ENCODE results near the gene PACRG. TPM values are rescaled to one million over a fixed set of nuclear protein-coding genes. Genes with fewer than 3 reads are reported as not detected.

The PACRG gene
- total RNA-seq, 1 experiment from 2014 or later, result 0.26 TPM

DNA sequence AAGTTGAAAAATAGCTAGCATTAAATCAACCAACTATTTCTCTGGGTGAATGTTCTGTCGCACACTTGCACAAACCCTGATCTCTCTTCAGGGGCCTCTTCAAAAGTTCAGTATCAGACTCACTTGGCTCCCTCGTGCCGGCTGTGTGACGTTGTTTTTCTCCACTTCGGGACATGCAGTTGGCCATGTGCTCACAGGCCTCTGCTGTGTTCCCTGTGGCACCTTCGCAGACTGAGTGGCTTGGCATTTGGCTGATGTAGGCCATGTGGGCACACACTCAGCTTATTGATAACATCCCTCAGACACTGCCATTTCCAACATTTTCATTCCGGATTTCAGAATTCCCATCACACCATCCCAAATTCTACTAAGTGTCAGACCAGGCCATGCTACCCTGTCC lies 49.3 kb downstream of the PACRG start:
- Histone ChIP-seq H2BK5ac (ENCODE audit: insufficient read length, low read length) (no peak overlapping the region), H2BK12ac (ENCODE audit: insufficient read length, low read depth, low read length) (no peak overlapping the region), H2AFZ (ENCODE audit: low read length) (no peak overlapping the region), H3K79me2 (ENCODE audit: insufficient read depth, low read length) (no peaks in the 10 kb centered on the region), H3K14ac (ENCODE audit: insufficient read depth, low read length) (no peak overlapping the region), H3T11ph (ENCODE audit: low read length) (no peak overlapping the region), H3K79me1 (ENCODE audit: insufficient read depth, low read depth, low read length, poor library complexity, severe bottlenecking) (no peaks in the 10 kb centered on the region), H3K9ac (ENCODE audit: extremely low read depth, insufficient read length, low read length) (no peak overlapping the region), H2BK20ac (ENCODE audit: low read depth, low read length, poor library complexity, severe bottlenecking) (no peak overlapping the region), H3K4ac (ENCODE audit: low read depth, low read length) (no peak overlapping the region), H3K9me3 (ENCODE audit: control insufficient read depth, low read depth, low read length) (no peaks in the 10 kb centered on the region), H4K91ac (ENCODE audit: insufficient read length, low read depth, low read length) (no peak overlapping the region), H3K23me2 (ENCODE audit: insufficient read length, low read depth, low read length, poor library complexity, severe bottlenecking) (no peaks in the 10 kb centered on the region), H3K18ac (ENCODE audit: insufficient read length, low read depth, low read length) (no peak overlapping the region), H3K23ac (ENCODE audit: insufficient read length, low read depth, low read length) (no peak overlapping the region), H4K5ac (ENCODE audit: insufficient read length, low read depth, low read length) (no peak overlapping the region), H2AK5ac (ENCODE audit: insufficient read length, low read length) (no peak overlapping the region), H4K20me1 (ENCODE audit: control insufficient read depth, insufficient read depth, insufficient read length) (no peaks in the 10 kb centered on the region), H2BK15ac (ENCODE audit: low read depth, low read length) (no peak overlapping the region), H3K56ac (ENCODE audit: insufficient read length, low read depth, low read length) (no peak overlapping the region), H2BK120ac (ENCODE audit: low read depth, low read length, poor library complexity, severe bottlenecking) (no peak overlapping the region), H3K4me1 (ENCODE audit: insufficient read depth, low read length) (no peaks in the 10 kb centered on the region), H3K27me3 (ENCODE audit: insufficient read depth, low read length) (no peaks in the 10 kb centered on the region), H3K27ac (ENCODE audit: insufficient read length, low read depth, low read length) (no peak overlapping the region), H4K8ac (replicated peaks; ENCODE audit: insufficient read length, low read depth, low read length) (no peak overlapping the region), H3K4me2 (ENCODE audit: insufficient read depth, insufficient read length, low read length) (no peak overlapping the region)
- Mint-ChIP-seq H3K27ac (peak overlapping the region in 1 of 3 experiments; percentile 65; a peak in 2 of 7 replicates), H3K36me3 (ENCODE audit: insufficient read depth in 1 of 3, low read depth in 3 of 3) (peaks cover 0 to 7% (median 3%) of the 10 kb centered on the region in 3 experiments; a peak in 3 of 7 replicates), H3K9me3 (peaks cover 11 to 14% of the 10 kb centered on the region in 2 experiments; a peak in 4 of 5 replicates), H3K4me1 (no peaks in the 10 kb centered on the region), H3K4me3 (no peak overlapping the region), H3K27me3 (ENCODE audit: low read depth) (no peaks in the 10 kb centered on the region)
- no CpG with 5 or more reads among the region's 7 CpGs for WGBS (ENCODE audit: extremely low coverage, insufficient read length, low lambda C conversion rate)
- TF ChIP-seq, protein P1, sequence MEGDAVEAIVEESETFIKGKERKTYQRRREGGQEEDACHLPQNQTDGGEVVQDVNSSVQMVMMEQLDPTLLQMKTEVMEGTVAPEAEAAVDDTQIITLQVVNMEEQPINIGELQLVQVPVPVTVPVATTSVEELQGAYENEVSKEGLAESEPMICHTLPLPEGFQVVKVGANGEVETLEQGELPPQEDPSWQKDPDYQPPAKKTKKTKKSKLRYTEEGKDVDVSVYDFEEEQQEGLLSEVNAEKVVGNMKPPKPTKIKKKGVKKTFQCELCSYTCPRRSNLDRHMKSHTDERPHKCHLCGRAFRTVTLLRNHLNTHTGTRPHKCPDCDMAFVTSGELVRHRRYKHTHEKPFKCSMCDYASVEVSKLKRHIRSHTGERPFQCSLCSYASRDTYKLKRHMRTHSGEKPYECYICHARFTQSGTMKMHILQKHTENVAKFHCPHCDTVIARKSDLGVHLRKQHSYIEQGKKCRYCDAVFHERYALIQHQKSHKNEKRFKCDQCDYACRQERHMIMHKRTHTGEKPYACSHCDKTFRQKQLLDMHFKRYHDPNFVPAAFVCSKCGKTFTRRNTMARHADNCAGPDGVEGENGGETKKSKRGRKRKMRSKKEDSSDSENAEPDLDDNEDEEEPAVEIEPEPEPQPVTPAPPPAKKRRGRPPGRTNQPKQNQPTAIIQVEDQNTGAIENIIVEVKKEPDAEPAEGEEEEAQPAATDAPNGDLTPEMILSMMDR (conservative IDR thresholded peaks at IDR 0.05), result no peak
- no peak for DNase-seq
